Fibroblast of lung (primary cell): ENCODE measurements around the gene RPS29.

Experiments
- EZH2 ChIP-seq: IDR thresholded peaks from 2 replicates; pipeline ENCODE4 v1.5.1; 2012; ENCODE audit warnings: low read length, control low read depth, mild to moderate bottlenecking; ENCODE audit errors: missing control alignments
- TF ChIP-seq, protein P1 (sequence below), 2 donors: IDR thresholded peaks in 1 of 2; conservative IDR thresholded peaks in 1 of 2; 1 replicate in 1 of 2; 2 replicates in 1 of 2; pipeline ENCODE4 v1.5.1; 2011 to 2012; ENCODE audit warnings: low read length in 2 of 2, control low read depth in 1 of 2, inconsistent platforms in 1 of 2, low read depth in 1 of 2, mild to moderate bottlenecking in 1 of 2

DNA sequence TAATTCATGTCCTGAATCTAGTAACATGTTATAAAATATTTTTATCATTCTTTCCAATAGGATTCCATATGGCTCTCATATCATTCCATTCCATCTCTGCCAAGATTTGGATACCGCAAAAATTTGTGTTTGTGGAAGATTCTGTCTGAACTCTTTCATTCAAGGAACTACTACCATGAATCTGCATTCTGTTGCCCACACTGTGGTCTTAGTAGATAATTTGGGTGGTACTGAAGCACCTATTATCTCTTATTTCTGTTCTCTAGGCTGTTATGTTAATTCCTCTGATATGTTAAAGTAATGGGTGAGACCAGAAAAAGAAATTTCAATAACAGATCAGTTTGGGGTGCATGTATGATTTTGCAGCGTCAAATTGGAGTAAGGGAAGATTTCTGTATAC, 28.0 kb upstream of the RPS29 start:
- no peak for TF ChIP-seq EZH2
- TF ChIP-seq, protein P1, sequence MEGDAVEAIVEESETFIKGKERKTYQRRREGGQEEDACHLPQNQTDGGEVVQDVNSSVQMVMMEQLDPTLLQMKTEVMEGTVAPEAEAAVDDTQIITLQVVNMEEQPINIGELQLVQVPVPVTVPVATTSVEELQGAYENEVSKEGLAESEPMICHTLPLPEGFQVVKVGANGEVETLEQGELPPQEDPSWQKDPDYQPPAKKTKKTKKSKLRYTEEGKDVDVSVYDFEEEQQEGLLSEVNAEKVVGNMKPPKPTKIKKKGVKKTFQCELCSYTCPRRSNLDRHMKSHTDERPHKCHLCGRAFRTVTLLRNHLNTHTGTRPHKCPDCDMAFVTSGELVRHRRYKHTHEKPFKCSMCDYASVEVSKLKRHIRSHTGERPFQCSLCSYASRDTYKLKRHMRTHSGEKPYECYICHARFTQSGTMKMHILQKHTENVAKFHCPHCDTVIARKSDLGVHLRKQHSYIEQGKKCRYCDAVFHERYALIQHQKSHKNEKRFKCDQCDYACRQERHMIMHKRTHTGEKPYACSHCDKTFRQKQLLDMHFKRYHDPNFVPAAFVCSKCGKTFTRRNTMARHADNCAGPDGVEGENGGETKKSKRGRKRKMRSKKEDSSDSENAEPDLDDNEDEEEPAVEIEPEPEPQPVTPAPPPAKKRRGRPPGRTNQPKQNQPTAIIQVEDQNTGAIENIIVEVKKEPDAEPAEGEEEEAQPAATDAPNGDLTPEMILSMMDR (conservative IDR thresholded peaks at IDR 0.05 in 1 of 2, IDR thresholded peaks at IDR 0.05 in 1 of 2; ENCODE audit: low read depth in 1 of 2, low read length in 2 of 2): no peak
